OCI-LY3 (cell line): ENCODE data around the gene GABRR3.

Experiments used
- CTCF ChIP-seq: fragments of 200-600, 300-600 bp; sonication (generic); IDR thresholded peaks from 2 replicates; pipeline ENCODE4 v1.5.1; 2014; ENCODE audit warnings: antibody characterized with exemption, low read length, low read depth
- EZH2phosphoT487 ChIP-seq: fragments of 200-600 bp; shearing (Covaris generic); IDR thresholded peaks from 2 replicates; pipeline ENCODE4 v1.6.1; 2018; ENCODE audit warnings: antibody characterized with exemption, mixed run types, low read depth

DNA sequence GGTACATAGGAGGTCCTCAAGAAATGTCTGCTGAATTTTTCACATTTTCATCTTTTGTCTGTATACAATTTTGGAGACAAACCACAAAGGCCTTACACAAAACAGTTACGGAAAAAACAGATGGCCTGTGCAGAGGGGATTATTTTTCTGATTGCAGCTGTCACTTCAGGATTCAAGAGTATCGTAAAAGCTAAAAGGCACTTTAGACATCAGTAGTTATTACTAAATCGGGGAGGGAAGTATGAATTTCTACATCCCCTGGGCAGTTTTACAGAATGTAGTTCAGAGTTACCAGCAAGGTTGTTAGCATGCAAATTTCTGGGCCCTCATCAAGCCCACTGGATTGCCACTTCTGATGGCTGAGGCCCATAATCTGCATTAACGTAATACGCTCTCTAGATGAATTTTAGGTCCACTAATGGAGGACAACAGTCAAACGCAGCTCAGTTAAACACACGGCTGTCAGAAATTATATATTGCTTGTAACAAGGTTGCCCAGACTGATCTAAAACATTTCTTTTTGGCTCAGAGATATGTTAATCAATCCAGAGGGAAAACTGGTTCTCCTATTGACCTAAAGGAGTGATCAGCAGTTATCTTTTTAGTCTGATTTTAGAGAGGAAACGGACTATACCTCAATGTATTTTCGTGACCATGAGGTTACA is 64.0 kb downstream of the GABRR3 start:
- no peak for TF ChIP-seq CTCF
- no peak for TF ChIP-seq EZH2phosphoT487
